Erythroblast (primary cell): ENCODE data around the gene RPS19.

Source experiments
- DNase-seq, 2 experiments: peaks; one replicate each; lab custom pipeline; 2025; lab: John Stamatoyannopoulos, UW
- GATA1 ChIP-seq: IDR thresholded peaks from 2 replicates; pipeline ENCODE4 v1.6.1; 2011; ENCODE audit warnings: low read depth, mild to moderate bottlenecking, control low read depth, low read length, moderate library complexity
- POLR2A ChIP-seq: IDR thresholded peaks from 2 replicates; pipeline ENCODE4 v1.6.1; 2011; ENCODE audit warnings: mild to moderate bottlenecking, low read length

RPS19 gene

GRCh38 chr19:41879080-41879479 is 19.0 kb downstream of the RPS19 start:
- DNase-seq, result no peak
- TF ChIP-seq POLR2A (no peak), GATA1 (no peak)

- no peak for TF ChIP-seq GATA1
- TF ChIP-seq POLR2A, result no peak
- no peak for DNase-seq
Observed at GRCh38 chr19:41879670-41880328, 19.7 kb downstream of the RPS19 start.

DNA sequence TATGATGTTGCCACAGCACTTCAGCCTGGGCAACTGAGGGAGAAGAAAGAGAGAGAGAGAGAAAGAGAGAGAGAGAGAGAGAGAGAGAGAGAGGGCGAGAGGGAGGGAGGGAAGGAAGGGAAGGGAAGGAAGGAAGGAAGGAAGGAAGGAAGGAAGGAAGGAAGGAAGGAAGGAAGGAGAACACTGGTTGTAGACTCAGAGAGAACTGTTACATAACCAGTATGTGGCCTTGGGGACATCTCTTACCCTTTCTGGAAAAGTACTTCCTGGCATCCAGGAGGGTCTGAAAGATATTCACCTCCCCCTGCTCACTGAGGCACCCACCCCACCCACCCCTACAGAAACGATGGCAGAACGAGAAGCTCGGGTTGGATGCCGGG is 20.3 kb downstream of the RPS19 start:
- no peak for DNase-seq
- TF ChIP-seq POLR2A, result no peak
- TF ChIP-seq GATA1, result no peak

DNA sequence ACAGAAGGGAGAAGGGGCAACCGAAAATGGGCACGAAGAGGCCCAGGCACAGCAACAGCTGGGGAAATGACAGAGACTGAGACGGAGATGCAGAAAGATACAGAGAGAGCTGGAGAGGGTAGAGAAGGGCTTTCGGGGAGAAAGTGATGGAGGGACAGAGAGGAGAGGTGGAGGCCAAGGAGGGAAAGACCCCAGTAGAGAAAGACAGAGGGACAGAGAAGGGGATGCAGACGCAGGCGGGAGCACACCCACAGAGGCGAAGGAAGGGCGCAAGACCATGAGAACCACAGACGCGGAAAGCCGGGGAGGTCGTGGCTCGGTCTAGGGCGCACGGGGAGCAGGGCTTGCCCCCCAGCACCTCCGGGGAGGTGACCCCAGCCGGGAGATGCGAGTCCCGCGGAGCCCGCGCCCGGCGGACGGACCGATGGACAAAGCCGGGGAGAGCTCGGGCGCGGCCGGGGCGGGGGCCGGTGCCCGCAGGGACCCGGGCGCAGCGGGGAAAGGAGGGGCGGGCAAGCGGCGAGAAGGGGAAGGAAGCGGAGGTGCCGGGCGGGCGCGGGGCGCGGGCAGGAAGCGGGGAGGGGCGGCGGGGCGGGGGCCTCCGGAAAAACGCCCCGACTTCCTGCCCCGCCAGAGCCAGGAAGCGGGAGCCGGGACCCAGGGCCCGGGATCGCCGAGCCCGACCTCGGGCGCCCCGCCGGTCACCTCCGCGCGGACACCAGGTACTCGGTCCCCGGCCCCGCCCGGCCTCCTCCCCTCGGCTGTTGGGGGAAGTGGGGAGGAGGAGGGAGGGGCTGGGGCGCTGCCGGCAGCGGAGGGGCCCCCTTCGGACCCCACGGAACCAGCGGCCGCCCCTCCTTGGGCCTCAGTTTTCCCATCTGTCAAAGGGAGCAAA is 22.8 kb downstream of the RPS19 start, which contains the start of gene ARHGEF1:
Gene ARHGEF1, plus strand, starts transcription at position 617 of the 895 bp plus-strand sequence. CDS start 4,899 bp downstream, outside the sequence.
- DNase-seq, result no peak
- TF ChIP-seq GATA1 (no peak), POLR2A (no peak)

DNA sequence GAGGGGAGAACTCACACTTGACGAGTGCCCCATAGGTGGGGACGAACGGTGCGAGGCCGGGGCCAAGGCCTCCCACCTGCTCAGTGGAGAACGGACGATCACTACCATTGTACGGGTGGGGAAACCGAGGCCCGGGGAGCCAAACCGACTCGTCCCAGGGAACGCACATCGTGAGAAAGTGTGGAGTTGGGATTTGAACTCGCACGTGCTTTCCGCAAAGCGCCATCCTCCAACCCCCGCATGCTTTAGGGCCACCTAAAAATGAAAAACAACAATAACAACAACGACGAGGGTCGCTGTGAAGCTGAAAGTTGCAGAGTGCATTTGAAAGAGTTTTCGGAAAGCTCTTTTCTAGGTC is 23.4 kb downstream of the RPS19 start:
- no peak for DNase-seq
- TF ChIP-seq GATA1, result no peak
- no peak for TF ChIP-seq POLR2A

GRCh38 chr19:41883821-41884733 is 24.0 kb downstream of the RPS19 start:
- peak; percentile 97 to 98 for DNase-seq
- TF ChIP-seq POLR2A (peak; percentile 66), GATA1 (no peak)

- DNase-seq, result no peak
- no peak for TF ChIP-seq POLR2A
- no peak for TF ChIP-seq GATA1
Observed at GRCh38 chr19:41886761-41887710, 27.0 kb downstream of the RPS19 start.

- TF ChIP-seq POLR2A (no peak), GATA1 (no peak)
- DNase-seq, result no peak
Observed at GRCh38 chr19:41887711-41888382, 27.8 kb downstream of the RPS19 start.

- DNase-seq, result no peak
- no peak for TF ChIP-seq POLR2A
- TF ChIP-seq GATA1, result no peak
Observed at GRCh38 chr19:41888926-41889325, 28.9 kb downstream of the RPS19 start.

- TF ChIP-seq GATA1, result no peak
- DNase-seq, result no peak
Observed at GRCh38 chr19:41889896-41890295, 29.8 kb downstream of the RPS19 start.

DNA sequence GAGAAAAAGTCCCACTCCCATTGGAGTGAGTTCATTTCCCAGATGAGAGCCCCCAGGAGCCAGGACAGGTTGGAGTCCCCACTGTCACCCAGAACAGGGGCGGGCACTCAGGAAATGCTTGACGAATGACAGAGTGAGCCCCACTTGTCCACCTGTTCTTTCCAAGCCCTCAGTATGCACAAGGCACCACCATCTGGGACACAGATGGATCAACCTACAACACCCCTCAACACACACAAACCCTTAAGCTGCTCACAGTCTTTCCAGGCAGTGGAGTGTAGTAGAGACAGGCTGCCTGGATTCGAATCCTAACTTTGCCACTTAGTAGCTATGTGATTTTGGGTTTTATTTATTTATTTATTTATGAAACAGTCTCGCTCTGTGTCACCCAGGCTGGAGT is 30.9 kb downstream of the RPS19 start:
- TF ChIP-seq POLR2A (no peak), GATA1 (no peak)
- no peak for DNase-seq

GRCh38 chr19:41892173-41892902 is 32.3 kb downstream of the RPS19 start:
- DNase-seq, result no peak
- no peak for TF ChIP-seq GATA1
- no peak for TF ChIP-seq POLR2A
